GM21576 (cell line): Measurements from ENCODE around the gene CIDEA.

ENCODE experiments used
- ATAC-seq: cut with Tn5 transposase; IDR thresholded peaks from one replicate; pipeline ENCODE4 v1.9.1; 2021; ENCODE audit warnings: mild to moderate bottlenecking, moderate library complexity; ENCODE audit not compliant: unreplicated experiment

Gene CIDEA

GRCh38 chr18:12317664-12318333 is 63.6 kb downstream of the CIDEA start:
- no peak for ATAC-seq

GRCh38 chr18:12318334-12318697 is 64.2 kb downstream of the CIDEA start:
- no peak for ATAC-seq

GRCh38 chr18:12318857-12319256 is 64.7 kb downstream of the CIDEA start:
- ATAC-seq, result no peak

- peak; percentile 84 for ATAC-seq
Measured at GRCh38 chr18:12321333-12321732, 67.2 kb downstream of the CIDEA start.

- ATAC-seq, result no peak
Measured at GRCh38 chr18:12324991-12325725, 71.0 kb downstream of the CIDEA start.

- no peak for ATAC-seq
Measured at GRCh38 chr18:12325726-12326245, 71.6 kb downstream of the CIDEA start.

- no peak for ATAC-seq
Measured at GRCh38 chr18:12326711-12327460, 72.7 kb downstream of the CIDEA start.
